T47D (cell line): ENCODE measurements around the gene ALCAM.

Source experiments
- DNase-seq, 2 experiments: peaks; one replicate each; pipeline versions ENCODE4 v3.0.0 to v3.0.0-alpha.2; 2011 to 2012; ENCODE audit warnings: low read depth in 1 of 2, low spot score in 1 of 2
- JUND ChIP-seq: IDR thresholded peaks from 2 replicates; pipeline ENCODE4 v1.6.1; 2012; ENCODE audit warnings: low read depth
- in situ Hi-C: cut with HindIII; loops from 2 replicates; pipeline ENCODE4 v1.10.0; 2016; ENCODE audit warnings: low sequenced_read_pairs, low pct_unique_long_range_greater_than_20kb

The ALCAM gene

GRCh38 chr3:105523501-105523900, 156.8 kb downstream of the ALCAM start:
- in situ Hi-C loops: no loop called here
- DNase-seq: no peak
- no peak for TF ChIP-seq JUND

GRCh38 chr3:105525531-105525930, 158.8 kb downstream of the ALCAM start:
- in situ Hi-C loops: no loop called here
- no peak for DNase-seq
- no peak for TF ChIP-seq JUND

- no peak for DNase-seq
- in situ Hi-C loops: no loop called here
- TF ChIP-seq JUND: no peak
These were observed 159.8 kb downstream of the ALCAM start for GRCh38 chr3:105526360-105527111.

- DNase-seq: no peak
- TF ChIP-seq JUND: no peak
- in situ Hi-C loops: no loop called here
These were observed 160.8 kb downstream of the ALCAM start for GRCh38 chr3:105527535-105527934.

- no peak for DNase-seq
- in situ Hi-C loops: no loop called here
- TF ChIP-seq JUND: no peak
These were observed 161.2 kb downstream of the ALCAM start for GRCh38 chr3:105527949-105528348.

- no peak for DNase-seq
- TF ChIP-seq JUND: no peak
- in situ Hi-C loops: no loop called here
These were observed 162.2 kb downstream of the ALCAM start for GRCh38 chr3:105528955-105529354.

- DNase-seq: no peak
- TF ChIP-seq JUND: no peak
- in situ Hi-C loops: no loop called here
These were observed 162.7 kb downstream of the ALCAM start for GRCh38 chr3:105529456-105529855.

GRCh38 chr3:105532251-105532650, 165.5 kb downstream of the ALCAM start:
- TF ChIP-seq JUND: no peak
- no peak for DNase-seq
- in situ Hi-C loops: no loop called here

- no peak for DNase-seq
- in situ Hi-C loops: no loop called here
- no peak for TF ChIP-seq JUND
These were observed 167.3 kb downstream of the ALCAM start for GRCh38 chr3:105533960-105534359.

GRCh38 chr3:105534491-105534890, 167.8 kb downstream of the ALCAM start:
- TF ChIP-seq JUND: no peak
- DNase-seq: no peak
- in situ Hi-C loops: no loop called here

- in situ Hi-C loops: no loop called here
- DNase-seq: no peak
- no peak for TF ChIP-seq JUND
These were observed 170.8 kb downstream of the ALCAM start for GRCh38 chr3:105537371-105538080.

GRCh38 chr3:105538483-105538882, 171.8 kb downstream of the ALCAM start:
- DNase-seq: no peak
- TF ChIP-seq JUND: no peak
- in situ Hi-C loops: no loop called here

GRCh38 chr3:105539897-105540296, 173.2 kb downstream of the ALCAM start:
- no peak for DNase-seq
- no peak for TF ChIP-seq JUND
- in situ Hi-C loops: no loop called here
